ENCODE measurements around the gene COMT. TPM values are rescaled to one million over a fixed set of nuclear protein-coding genes. Genes with fewer than 3 reads are reported as not detected.

The COMT gene
- total and polyA plus RNA-seq, 9 of the 15 experiments (the other 6 are each of a cell fraction or from before 2014, with no cell fraction given), result 12.5 to 351 (median 155) TPM

GRCh38 chr22:19974935-19975706 lies 33.5 kb downstream of the COMT start (continued):
- no peak; the same call in 1 of the 2 replicates for TF ChIP-seq NKRF (IDR thresholded peaks at IDR 0.05; ENCODE audit: borderline replicate concordance)
- TF ChIP-seq POU5F1 (IDR thresholded peaks at IDR 0.05; ENCODE audit: borderline replicate concordance, low read depth, low read length, partially characterized antibody), result peak; percentile 9

- DNase-seq (ENCODE audit: extremely low read depth in 1 of 4, low spot score in 3 of 4), result peak in 1 of 4 experiments; percentile 53
- Histone ChIP-seq H3K9me1 (ENCODE audit: control insufficient read depth, insufficient read depth, low read length) (peaks cover 28% of the 10 kb centered on the region), H3K4me2 (ENCODE audit: insufficient read depth, low read length) (peak overlapping the region; percentile 2; the same call in 1 of the 2 replicates), H3K4me3 (no peak overlapping the region), H3K9ac (ENCODE audit: insufficient read depth in 1 of 2, low read depth in 2 of 2, low read length in 2 of 2) (peak overlapping the region; percentile 9 to 86; a peak in 3 of 4 replicates), H3K27me3 (ENCODE audit: control insufficient read depth in 2 of 2, insufficient read depth in 2 of 2, low read length in 2 of 2) (no peaks in the 10 kb centered on the region), H4K20me1 (replicated peaks; ENCODE audit: control insufficient read depth, insufficient read depth, low read length) (peaks cover 31% of the 10 kb centered on the region), H3K4me1 (replicated peaks in 1 of 2; ENCODE audit: control insufficient read depth in 2 of 2, insufficient read depth in 2 of 2, low read length in 2 of 2) (peaks cover 18 to 87% of the 10 kb centered on the region in 2 experiments), H3K79me2 (ENCODE audit: control insufficient read depth, insufficient read depth, low read length) (no peaks in the 10 kb centered on the region), H3K36me3 (ENCODE audit: control insufficient read depth, insufficient read depth, low read length) (peaks cover 42% of the 10 kb centered on the region; the same call in 2 of the 3 replicates), H2AFZ (ENCODE audit: low read depth, low read length) (no peak overlapping the region), H3K9me3 (replicated peaks; ENCODE audit: control insufficient read depth, insufficient read depth, low read depth, low read length) (no peaks in the 10 kb centered on the region), H3K27ac (ENCODE audit: extremely low read depth, low read depth, low read length) (peak overlapping the region; percentile 3; the same call in 1 of the 3 replicates)
- 60% methylated on average over 4 of the region's 4 CpGs for WGBS (ENCODE audit: insufficient coverage, low coverage, missing lambda C conversion rate)
- no peak for FAIRE-seq
- in situ Hi-C loops (cut with MboI), result no loop called here
- intact Hi-C loops (cut with micrococcal nuclease), result loop anchor here (1.0 to 10.0 kb wide), 4 partner anchors 27 to 319 kb away; no protein-coding TSS in a partner anchor
- CTCF ChIA-PET (ENCODE audit: low intra/inter-chr PET ratio), result interaction anchor here (1.9 kb wide), 1 partner anchor 52 kb away, joined by 7 read pairs; no protein-coding TSS in a partner anchor
- no peak for ATAC-seq
- POLR2A ChIA-PET, result interaction anchor here (0.6 to 13.7 kb wide), 19 partner anchors 9 to 976 kb away, joined by 3 to 115 read pairs (median 4); partner anchors contain the start of genes RANBP1 and TRMT2A
- no TSS peak for BruUV-seq (replicated peaks)
- TF ChIP-seq MLX (CRISPR knock-in tag; conservative IDR thresholded peaks at IDR 0.05) (0 out of 4 replicates have a peak, but pooled peaks of 1 of the 2 experiments have one; percentile 8), CEBPZ (IDR thresholded peaks at IDR 0.05; ENCODE audit: borderline replicate concordance, low read depth, low read length) (no peak), PHB (CRISPR knock-in tag; IDR thresholded peaks at IDR 0.05) (0 out of 2 replicates have a peak, but pooled peaks have one; percentile 6), MTF1 (CRISPR knock-in tag; IDR thresholded peaks at IDR 0.05; ENCODE audit: borderline replicate concordance) (0 out of 2 replicates have a peak, but pooled peaks have one; percentile 59), ZBTB9 (CRISPR knock-in tag; IDR thresholded peaks at IDR 0.05) (no peak), TCF15 (CRISPR knock-in tag; IDR thresholded peaks at IDR 0.05) (peak; percentile 63)
Measured at GRCh38 chr22:19975707-19976035, 34.1 kb downstream of the COMT start.
